GM12878 (cell line): ENCODE measurements around the gene DENND6B. TPM values are rescaled to one million over a fixed set of nuclear protein-coding genes. Genes with fewer than 3 reads are reported as not detected.

Experiments used
- ATAC-seq: fragments of 200-7000 bp; cut with Tn5 transposase; 3 replicates; pipeline ENCODE4 v1.9.1; 2020; ENCODE audit warnings: mild to moderate bottlenecking, moderate library complexity
- BruUV-seq: library from RNA; stranded (reverse); fragments of 400-500 nt; replicated peaks from 2 replicates; lab custom pipeline; 2021; lab: Mats Ljungman, UMichigan
- CTCF ChIA-PET: fragments of 300-600 bp; sonication (Branson Sonifier 250); formaldehyde crosslinking; extraction: SDS; loops from one replicate; lab custom pipeline; 2021; ENCODE audit warnings: inconsistent platforms; lab: Yijun Ruan, JAX
- POLR2A ChIA-PET: fragments of 350-600 bp; formaldehyde crosslinking; extraction: SDS; loops from one replicate; lab custom pipeline; 2021; ENCODE audit warnings: inconsistent platforms; lab: Charles Lee
- RAD21 ChIA-PET: fragments of 300-600 bp; sonication (Branson Sonifier 250); formaldehyde crosslinking; loops from one replicate; lab custom pipeline; 2023; ENCODE audit warnings: antibody characterized with exemption; ENCODE audit not compliant: unreplicated experiment; lab: Charles Lee
- SMC1A ChIA-PET: fragments of 300-600 bp; sonication (Branson Sonifier 250); formaldehyde crosslinking; loops from one replicate; lab custom pipeline; 2023; ENCODE audit not compliant: unreplicated experiment, uncharacterized antibody; lab: Charles Lee
- DNase-seq: peaks from one replicate; pipeline ENCODE4 v3.0.0-alpha.2; 2011; ENCODE audit warnings: low read depth, low spot score
- FAIRE-seq: peaks from 3 replicates; lab custom pipeline; 2011; peaks lifted over from hg19 to GRCh38; lab: Jason Lieb, UNC
- H2AFZ ChIP-seq: 2 replicates; pipeline ENCODE4 v1.6.0; 2011; ENCODE audit warnings: low read depth, low read length, control low read depth; ENCODE audit not compliant: control insufficient read depth
- H3K27ac ChIP-seq: 2 replicates; pipeline ENCODE4 v1.5.1; 2011; ENCODE audit warnings: control low read depth; ENCODE audit not compliant: control insufficient read depth, insufficient read depth
- H3K27me3 ChIP-seq, 2 experiments: replicated peaks in 1 of 2; 2 replicates each; pipeline versions ENCODE4 v1.6.0 to v1.6.1; 2011; ENCODE audit warnings: low read length in 1 of 2; ENCODE audit not compliant: control insufficient read depth in 2 of 2, insufficient read depth in 2 of 2
- H3K36me3 ChIP-seq, 2 experiments: 2 replicates each; pipeline ENCODE4 v1.5.1; 2011; ENCODE audit warnings: low read length in 1 of 2; ENCODE audit not compliant: control insufficient read depth in 2 of 2, insufficient read depth in 2 of 2
- H3K4me1 ChIP-seq: 2 replicates; pipeline ENCODE4 v1.6.1; 2011; ENCODE audit warnings: mild to moderate bottlenecking, low read length, moderate library complexity, mixed read lengths; ENCODE audit not compliant: control insufficient read depth, insufficient read depth
- H3K4me2 ChIP-seq: 2 replicates; pipeline ENCODE4 v1.6.0; 2011; ENCODE audit warnings: control low read depth; ENCODE audit not compliant: control insufficient read depth, insufficient read depth
- H3K4me3 ChIP-seq: fragments of 200-600 bp; sonication (generic); 2 replicates; pipeline ENCODE4 v1.5.1; 2016
- H3K79me2 ChIP-seq: 2 replicates; pipeline ENCODE4 v1.6.0; 2011; ENCODE audit warnings: low read length; ENCODE audit not compliant: control insufficient read depth, insufficient read depth
- H3K9ac ChIP-seq: 2 replicates; pipeline ENCODE4 v1.8.0; 2011; ENCODE audit warnings: low read length, control low read depth, mixed read lengths; ENCODE audit not compliant: control insufficient read depth, insufficient read depth
- H3K9me3 ChIP-seq: replicated peaks from 3 replicates; pipeline ENCODE4 v1.5.1; 2011; ENCODE audit warnings: mild to moderate bottlenecking, low read length; ENCODE audit not compliant: control insufficient read depth, insufficient read depth
- H4K20me1 ChIP-seq: 2 replicates; pipeline ENCODE4 v1.6.0; 2011; ENCODE audit not compliant: control insufficient read depth, insufficient read depth
- BMI1 ChIP-seq: fragments of 450-650 bp; IDR thresholded peaks from 2 replicates; pipeline ENCODE4 v1.6.1; 2016; ENCODE audit warnings: mild to moderate bottlenecking, moderate library complexity, borderline replicate concordance
- BRCA1 ChIP-seq: IDR thresholded peaks from 2 replicates; pipeline ENCODE4 v1.6.1; 2011; ENCODE audit warnings: low read depth, low read length, improper control_type of control experiment
- MYB ChIP-seq: fragments of 150-350 bp; IDR thresholded peaks from 2 replicates; pipeline ENCODE4 v1.6.1; 2014; ENCODE audit warnings: mild to moderate bottlenecking, low read depth, low read length, borderline replicate concordance
- NFYA ChIP-seq: IDR thresholded peaks from 2 replicates; pipeline ENCODE4 v1.6.1; 2011; ENCODE audit warnings: low read depth, mild to moderate bottlenecking, low read length, improper control_type of control experiment, borderline replicate concordance
- NR2C2 ChIP-seq: IDR thresholded peaks from 2 replicates; pipeline ENCODE4 v1.6.1; 2011; ENCODE audit warnings: borderline replicate concordance, low read depth; ENCODE audit not compliant: control insufficient read depth, insufficient read length
- PAX5 ChIP-seq: IDR thresholded peaks from 2 replicates; pipeline ENCODE4 v1.6.1; 2011; ENCODE audit warnings: low read depth, low read length, borderline replicate concordance
- REST ChIP-seq: IDR thresholded peaks from 2 replicates; pipeline ENCODE4 v1.6.1; 2012; ENCODE audit warnings: mild to moderate bottlenecking, low read depth, low read length
- TCF3 ChIP-seq: IDR thresholded peaks from 2 replicates; pipeline ENCODE4 v1.6.1; 2012; ENCODE audit warnings: low read depth, mild to moderate bottlenecking, low read length, borderline replicate concordance; ENCODE audit not compliant: insufficient read depth
- ZSCAN29 ChIP-seq: fragments of 450-650 bp; IDR thresholded peaks from 2 replicates; pipeline ENCODE4 v1.6.1; 2017; ENCODE audit warnings: mild to moderate bottlenecking, moderate library complexity
- WGBS: methylation state at CpG from one replicate; pipeline ENCODE4 v1.1.6; 2016; ENCODE audit warnings: low lambda C conversion rate; ENCODE audit not compliant: insufficient replicate concordance, insufficient coverage; ENCODE audit errors: missing lambda C conversion rate; 5-methylcytosine and 5-hydroxymethylcytosine counted together
- in situ Hi-C: fragments of 300-500 bp; cut with MboI; formaldehyde crosslinking; loops from 9 replicates; pipeline ENCODE4 v1.14.3; 2018; ENCODE audit warnings: mixed read lengths
- intact Hi-C: fragments of 100-400 bp; cut with micrococcal nuclease; formaldehyde crosslinking; loops from one replicate; pipeline ENCODE4 v1.14.2; 2022; ENCODE audit not compliant: unreplicated experiment
- polyA plus RNA-seq, 11 experiments: library from polyadenylated mRNA; depleted of rRNA in 4 of 11; unstranded in 6 of 11; stranded (reverse) in 5 of 11; fragments of >200 nt; fragmentation: Nextera tagmentation in 4 of 11; fragmentation: Illumina TruSeq in 1 of 11; extraction: Ambion mirVana in 4 of 11; extraction: Trizol in 1 of 11; gene quantifications; 1 replicate in 1 of 11; 2 replicates in 10 of 11; pipeline versions ENCODE4 v1.2.1 to v1.2.3, GENCODE V29; 2011 to 2016; ENCODE audit warnings: inconsistent platforms in 2 of 11, missing spikeins in 2 of 11, low read depth in 1 of 11
- total RNA-seq, 4 experiments: library from RNA; depleted of rRNA in 3 of 4; stranded (reverse); fragments of >200 nt in 3 of 4; fragmentation: Illumina TruSeq in 1 of 4; extraction: Trizol in 1 of 4; gene quantifications; 2 replicates each; pipeline versions ENCODE4 v1.2.1 to v1.2.3, GENCODE V29; 2013 to 2021
- TF ChIP-seq, protein P1 (sequence below): IDR thresholded peaks from 2 replicates; pipeline ENCODE4 v1.6.1; 2011; ENCODE audit warnings: borderline replicate concordance, low read depth, mild to moderate bottlenecking, moderate library complexity, low read length; ENCODE audit not compliant: insufficient read depth, poor library complexity, severe bottlenecking
- TF ChIP-seq, protein P2 (sequence below): fragments of 450-650 bp; conservative IDR thresholded peaks from 2 replicates; pipeline ENCODE4 v1.6.1; 2017; ENCODE audit warnings: mild to moderate bottlenecking, moderate library complexity

Gene DENND6B
- total and polyA plus RNA-seq, 10 of the 15 experiments (the other 5 are each of a cell fraction or from before 2014, with no cell fraction given), result 0.72 to 11.3 (median 6.2) TPM

DNA sequence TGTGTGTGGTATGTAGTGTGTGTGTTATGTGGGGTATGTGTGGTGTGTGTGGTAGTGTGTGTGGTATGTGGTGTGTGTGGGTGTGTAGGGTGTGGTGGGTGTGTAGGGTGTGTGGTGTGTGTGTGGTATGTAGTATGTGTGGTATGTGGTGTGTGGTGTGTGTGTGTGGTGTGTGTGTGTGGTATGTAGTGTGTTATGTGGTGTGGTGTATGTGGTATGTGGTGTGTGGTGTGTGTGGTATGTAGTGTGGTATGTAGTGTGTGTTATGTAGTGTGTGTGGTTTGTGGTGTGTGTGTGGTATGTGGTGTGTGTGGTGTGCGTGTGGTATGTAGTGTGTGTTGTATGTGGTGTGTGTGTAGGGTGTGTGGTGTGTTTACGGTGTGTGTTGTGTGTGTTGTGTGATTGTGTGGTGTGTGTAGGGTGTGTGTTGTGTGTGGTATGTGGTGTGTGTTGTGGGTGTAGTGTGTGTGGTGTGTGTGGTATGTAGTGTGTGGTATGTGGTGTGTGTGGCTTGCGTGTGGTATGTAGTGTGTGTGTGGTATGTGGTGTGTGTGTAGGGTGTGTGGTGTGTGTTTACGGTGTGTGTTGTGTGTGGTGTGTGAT lies 12.1 kb upstream of the DENND6B start (continued):
- no peak for TF ChIP-seq MYB
- peak; percentile 38 for TF ChIP-seq NR2C2

GRCh38 chr22:50338042-50338573 lies 11.3 kb upstream of the DENND6B start:
- 85% methylated on average over 5 of the region's 5 CpGs for WGBS
- TF ChIP-seq NFYA, result no peak
- TF ChIP-seq, protein P1, sequence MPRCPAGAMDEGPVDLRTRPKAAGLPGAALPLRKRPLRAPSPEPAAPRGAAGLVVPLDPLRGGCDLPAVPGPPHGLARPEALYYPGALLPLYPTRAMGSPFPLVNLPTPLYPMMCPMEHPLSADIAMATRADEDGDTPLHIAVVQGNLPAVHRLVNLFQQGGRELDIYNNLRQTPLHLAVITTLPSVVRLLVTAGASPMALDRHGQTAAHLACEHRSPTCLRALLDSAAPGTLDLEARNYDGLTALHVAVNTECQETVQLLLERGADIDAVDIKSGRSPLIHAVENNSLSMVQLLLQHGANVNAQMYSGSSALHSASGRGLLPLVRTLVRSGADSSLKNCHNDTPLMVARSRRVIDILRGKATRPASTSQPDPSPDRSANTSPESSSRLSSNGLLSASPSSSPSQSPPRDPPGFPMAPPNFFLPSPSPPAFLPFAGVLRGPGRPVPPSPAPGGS, result peak; percentile 95
- TF ChIP-seq ZSCAN29, result no peak
- no peak for TF ChIP-seq BMI1
- no peak for TF ChIP-seq BRCA1
- TF ChIP-seq TCF3, result 0 out of 2 replicates have a peak, but pooled peaks have one; percentile 15
- TF ChIP-seq REST, result no peak
- peak; percentile 5; the same call in 1 of the 2 replicates for TF ChIP-seq PAX5
- TF ChIP-seq, protein P2, sequence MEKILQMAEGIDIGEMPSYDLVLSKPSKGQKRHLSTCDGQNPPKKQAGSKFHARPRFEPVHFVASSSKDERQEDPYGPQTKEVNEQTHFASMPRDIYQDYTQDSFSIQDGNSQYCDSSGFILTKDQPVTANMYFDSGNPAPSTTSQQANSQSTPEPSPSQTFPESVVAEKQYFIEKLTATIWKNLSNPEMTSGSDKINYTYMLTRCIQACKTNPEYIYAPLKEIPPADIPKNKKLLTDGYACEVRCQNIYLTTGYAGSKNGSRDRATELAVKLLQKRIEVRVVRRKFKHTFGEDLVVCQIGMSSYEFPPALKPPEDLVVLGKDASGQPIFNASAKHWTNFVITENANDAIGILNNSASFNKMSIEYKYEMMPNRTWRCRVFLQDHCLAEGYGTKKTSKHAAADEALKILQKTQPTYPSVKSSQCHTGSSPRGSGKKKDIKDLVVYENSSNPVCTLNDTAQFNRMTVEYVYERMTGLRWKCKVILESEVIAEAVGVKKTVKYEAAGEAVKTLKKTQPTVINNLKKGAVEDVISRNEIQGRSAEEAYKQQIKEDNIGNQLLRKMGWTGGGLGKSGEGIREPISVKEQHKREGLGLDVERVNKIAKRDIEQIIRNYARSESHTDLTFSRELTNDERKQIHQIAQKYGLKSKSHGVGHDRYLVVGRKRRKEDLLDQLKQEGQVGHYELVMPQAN, result no peak
- CTCF ChIA-PET, result no interaction called here
- DNase-seq (no peak), ATAC-seq (no peak), FAIRE-seq (no peak)
- Histone ChIP-seq H3K4me1 (peaks cover 16% of the 10 kb centered on the region), H3K4me3 (no peak overlapping the region), H3K9me3 (no peaks in the 10 kb centered on the region), H3K27me3 (no peaks in the 10 kb centered on the region), H3K27ac (no peak overlapping the region), H2AFZ (no peak overlapping the region), H3K36me3 (no peaks in the 10 kb centered on the region), H4K20me1 (no peaks in the 10 kb centered on the region), H3K9ac (no peak overlapping the region), H3K4me2 (no peak overlapping the region), H3K79me2 (no peaks in the 10 kb centered on the region)
- BruUV-seq, result no TSS peak
- SMC1A ChIA-PET, result no interaction called here
- RAD21 ChIA-PET, result no interaction called here
- POLR2A ChIA-PET, result no interaction called here
- in situ Hi-C loops, result no loop called here
- intact Hi-C loops, result no loop called here
